PFSK-1 (cell line): Measurements from ENCODE around the gene SPATA31D4.

Source experiments
- POLR2AphosphoS5 ChIP-seq: IDR thresholded peaks from 2 replicates; pipeline ENCODE4 v1.6.1; 2012; ENCODE audit warnings: low read depth, mild to moderate bottlenecking, control low read depth, low read length, moderate library complexity
- SIN3A ChIP-seq: IDR thresholded peaks from 2 replicates; pipeline ENCODE4 v1.6.1; 2012; ENCODE audit warnings: mild to moderate bottlenecking, low read length, moderate library complexity, borderline replicate concordance; ENCODE audit not compliant: insufficient read depth
- TAF1 ChIP-seq: IDR thresholded peaks from 2 replicates; pipeline ENCODE4 v1.6.1; 2012; ENCODE audit warnings: low read length, control low read depth, borderline replicate concordance; ENCODE audit not compliant: insufficient read depth
- TF ChIP-seq, protein P1 (sequence below), 2 experiments: IDR thresholded peaks; 2 replicates each; pipeline versions ENCODE4 v1.6.1 to v1.8.0; 2011 to 2012; ENCODE audit warnings: low read depth in 2 of 2, low read length in 2 of 2, control low read depth in 1 of 2, inconsistent platforms in 1 of 2, mild to moderate bottlenecking in 1 of 2, moderate library complexity in 1 of 2; ENCODE audit not compliant: insufficient read depth in 1 of 2

DNA sequence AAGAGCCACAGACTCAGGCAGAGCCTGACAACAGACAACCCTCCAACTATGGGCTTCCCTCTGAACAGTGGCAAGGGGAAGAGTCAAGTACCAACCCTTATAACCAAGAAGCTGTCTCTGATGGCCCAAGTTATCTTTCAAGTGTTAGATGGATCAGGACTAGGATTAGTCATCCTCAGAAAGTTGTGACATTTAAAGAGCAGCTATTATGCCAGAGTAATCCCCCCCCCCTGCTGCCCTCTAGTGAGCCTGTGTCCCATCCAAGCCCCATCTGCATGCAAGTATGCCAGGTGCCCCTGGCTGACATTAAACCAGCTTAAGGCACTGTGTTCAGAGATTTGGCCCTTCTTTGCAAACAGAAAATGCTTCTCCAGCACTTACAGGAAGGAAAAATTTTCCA is 43.5 kb downstream of the SPATA31D4 start:
- TF ChIP-seq POLR2AphosphoS5: no peak
- TF ChIP-seq, protein P1, sequence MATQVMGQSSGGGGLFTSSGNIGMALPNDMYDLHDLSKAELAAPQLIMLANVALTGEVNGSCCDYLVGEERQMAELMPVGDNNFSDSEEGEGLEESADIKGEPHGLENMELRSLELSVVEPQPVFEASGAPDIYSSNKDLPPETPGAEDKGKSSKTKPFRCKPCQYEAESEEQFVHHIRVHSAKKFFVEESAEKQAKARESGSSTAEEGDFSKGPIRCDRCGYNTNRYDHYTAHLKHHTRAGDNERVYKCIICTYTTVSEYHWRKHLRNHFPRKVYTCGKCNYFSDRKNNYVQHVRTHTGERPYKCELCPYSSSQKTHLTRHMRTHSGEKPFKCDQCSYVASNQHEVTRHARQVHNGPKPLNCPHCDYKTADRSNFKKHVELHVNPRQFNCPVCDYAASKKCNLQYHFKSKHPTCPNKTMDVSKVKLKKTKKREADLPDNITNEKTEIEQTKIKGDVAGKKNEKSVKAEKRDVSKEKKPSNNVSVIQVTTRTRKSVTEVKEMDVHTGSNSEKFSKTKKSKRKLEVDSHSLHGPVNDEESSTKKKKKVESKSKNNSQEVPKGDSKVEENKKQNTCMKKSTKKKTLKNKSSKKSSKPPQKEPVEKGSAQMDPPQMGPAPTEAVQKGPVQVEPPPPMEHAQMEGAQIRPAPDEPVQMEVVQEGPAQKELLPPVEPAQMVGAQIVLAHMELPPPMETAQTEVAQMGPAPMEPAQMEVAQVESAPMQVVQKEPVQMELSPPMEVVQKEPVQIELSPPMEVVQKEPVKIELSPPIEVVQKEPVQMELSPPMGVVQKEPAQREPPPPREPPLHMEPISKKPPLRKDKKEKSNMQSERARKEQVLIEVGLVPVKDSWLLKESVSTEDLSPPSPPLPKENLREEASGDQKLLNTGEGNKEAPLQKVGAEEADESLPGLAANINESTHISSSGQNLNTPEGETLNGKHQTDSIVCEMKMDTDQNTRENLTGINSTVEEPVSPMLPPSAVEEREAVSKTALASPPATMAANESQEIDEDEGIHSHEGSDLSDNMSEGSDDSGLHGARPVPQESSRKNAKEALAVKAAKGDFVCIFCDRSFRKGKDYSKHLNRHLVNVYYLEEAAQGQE (IDR thresholded peaks at IDR 0.05; ENCODE audit: insufficient read depth in 1 of 2, low read depth in 2 of 2, low read length in 2 of 2): no peak
- no peak for TF ChIP-seq SIN3A
- no peak for TF ChIP-seq TAF1
